H9 (cell line): ENCODE data around the gene ATP5PF. TPM values are rescaled to one million over a fixed set of nuclear protein-coding genes. Genes with fewer than 3 reads are reported as not detected.

Source experiments
- DNase-seq: peaks from one replicate; pipeline ENCODE4 v3.0.0-alpha.2; 2017
- H2AFZ ChIP-seq: one replicate; pipeline ENCODE4 v1.6.1; 2013; ENCODE audit warnings: mild to moderate bottlenecking, low read length, control low read depth, moderate library complexity
- H2AK5ac ChIP-seq: 2 replicates; pipeline ENCODE4 v1.6.1; 2013; ENCODE audit warnings: low read length, control low read depth, mixed read lengths; ENCODE audit not compliant: insufficient read length
- H2BK120ac ChIP-seq: one replicate; pipeline ENCODE4 v1.6.1; 2013; ENCODE audit warnings: low read depth, mild to moderate bottlenecking, low read length, control low read depth, inconsistent platforms; ENCODE audit not compliant: poor library complexity, severe bottlenecking
- H2BK12ac ChIP-seq: 2 replicates; pipeline ENCODE4 v1.6.1; 2013; ENCODE audit warnings: low read length, control low read depth, mixed read lengths, low read depth; ENCODE audit not compliant: insufficient read length
- H2BK15ac ChIP-seq: 2 replicates; pipeline ENCODE4 v1.6.1; 2013; ENCODE audit warnings: low read depth, low read length, control low read depth
- H2BK20ac ChIP-seq: one replicate; pipeline ENCODE4 v1.6.1; 2013; ENCODE audit warnings: low read depth, mild to moderate bottlenecking, low read length, control low read depth, inconsistent platforms; ENCODE audit not compliant: poor library complexity, severe bottlenecking
- H2BK5ac ChIP-seq: 2 replicates; pipeline ENCODE4 v1.6.1; 2013; ENCODE audit warnings: low read length, control low read depth, mixed read lengths; ENCODE audit not compliant: insufficient read length
- H3K14ac ChIP-seq: 2 replicates; pipeline ENCODE4 v1.6.1; 2013; ENCODE audit warnings: low read length, control low read depth; ENCODE audit not compliant: insufficient read depth
- H3K18ac ChIP-seq: 2 replicates; pipeline ENCODE4 v1.6.1; 2013; ENCODE audit warnings: low read depth, mild to moderate bottlenecking, mixed read lengths, low read length, control low read depth; ENCODE audit not compliant: insufficient read length
- H3K23ac ChIP-seq: 2 replicates; pipeline ENCODE4 v1.6.1; 2013; ENCODE audit warnings: low read length, control low read depth, mixed read lengths, low read depth; ENCODE audit not compliant: insufficient read length
- H3K23me2 ChIP-seq: 2 replicates; pipeline ENCODE4 v1.6.1; 2013; ENCODE audit warnings: low read depth, mild to moderate bottlenecking, mixed read lengths, low read length, control low read depth; ENCODE audit not compliant: insufficient read length, poor library complexity, severe bottlenecking
- H3K27ac ChIP-seq: 2 replicates; pipeline ENCODE4 v1.5.1; 2013; ENCODE audit warnings: low read length, control low read depth, mixed read lengths, low read depth; ENCODE audit not compliant: insufficient read length
- H3K27me3 ChIP-seq: 2 replicates; pipeline ENCODE4 v1.6.1; 2013; ENCODE audit warnings: low read length, control low read depth, inconsistent platforms; ENCODE audit not compliant: insufficient read depth
- H3K4ac ChIP-seq: 2 replicates; pipeline ENCODE4 v1.6.1; 2013; ENCODE audit warnings: low read depth, mild to moderate bottlenecking, control low read depth, inconsistent platforms, low read length, moderate library complexity
- H3K4me1 ChIP-seq: 2 replicates; pipeline ENCODE4 v1.6.1; 2013; ENCODE audit warnings: low read length, control low read depth, inconsistent platforms; ENCODE audit not compliant: insufficient read depth
- H3K4me2 ChIP-seq: 2 replicates; pipeline ENCODE4 v1.6.1; 2013; ENCODE audit warnings: low read length, control low read depth, mixed read lengths; ENCODE audit not compliant: insufficient read length, insufficient read depth
- H3K56ac ChIP-seq: 2 replicates; pipeline ENCODE4 v1.6.1; 2013; ENCODE audit warnings: low read depth, mild to moderate bottlenecking, mixed read lengths, low read length, control low read depth; ENCODE audit not compliant: insufficient read length
- H3K79me1 ChIP-seq: 2 replicates; pipeline ENCODE4 v1.6.1; 2013; ENCODE audit warnings: low read depth, mild to moderate bottlenecking, moderate library complexity, low read length, control low read depth, inconsistent platforms; ENCODE audit not compliant: insufficient read depth, poor library complexity, severe bottlenecking
- H3K79me2 ChIP-seq: 2 replicates; pipeline ENCODE4 v1.6.1; 2013; ENCODE audit warnings: low read length, control low read depth, inconsistent platforms; ENCODE audit not compliant: insufficient read depth
- H3K9ac ChIP-seq: 2 replicates; pipeline ENCODE4 v1.6.1; 2013; ENCODE audit warnings: low read length, control low read depth, mixed read lengths; ENCODE audit not compliant: insufficient read length; ENCODE audit errors: extremely low read depth
- H3K9me3 ChIP-seq: one replicate; pipeline ENCODE4 v1.6.1; 2013; ENCODE audit warnings: low read depth, low read length, inconsistent platforms; ENCODE audit not compliant: control insufficient read depth
- H3T11ph ChIP-seq: one replicate; pipeline ENCODE4 v1.6.1; 2013; ENCODE audit warnings: mild to moderate bottlenecking, low read length, control low read depth, inconsistent platforms
- H4K20me1 ChIP-seq: one replicate; pipeline ENCODE4 v1.6.1; 2013; ENCODE audit not compliant: control insufficient read depth, insufficient read length, insufficient read depth
- H4K5ac ChIP-seq: 2 replicates; pipeline ENCODE4 v1.6.1; 2013; ENCODE audit warnings: low read depth, mild to moderate bottlenecking, mixed read lengths, low read length, control low read depth; ENCODE audit not compliant: insufficient read length
- H4K8ac ChIP-seq: replicated peaks from 2 replicates; pipeline ENCODE4 v1.6.1; 2013; ENCODE audit warnings: low read length, control low read depth, mixed read lengths, low read depth; ENCODE audit not compliant: insufficient read length
- H4K91ac ChIP-seq: 2 replicates; pipeline ENCODE4 v1.6.1; 2013; ENCODE audit warnings: low read depth, mild to moderate bottlenecking, moderate library complexity, mixed read lengths, low read length, control low read depth; ENCODE audit not compliant: insufficient read length
- H3K27ac Mint-ChIP-seq, 3 experiments: 2 replicates in 2 of 3; 3 replicates in 1 of 3; pipeline ENCODE4 v1.8.0; 2020 to 2021; ENCODE audit warnings: mixed read lengths in 3 of 3, mild to moderate bottlenecking in 1 of 3, moderate library complexity in 1 of 3
- H3K27me3 Mint-ChIP-seq: 2 replicates; pipeline ENCODE4 v1.8.0; 2021; ENCODE audit warnings: low read depth, mild to moderate bottlenecking, moderate library complexity, mixed read lengths
- H3K36me3 Mint-ChIP-seq, 3 experiments: 2 replicates in 2 of 3; 3 replicates in 1 of 3; pipeline ENCODE4 v1.8.0; 2020 to 2021; ENCODE audit warnings: low read depth in 3 of 3, mixed read lengths in 3 of 3; ENCODE audit not compliant: insufficient read depth in 1 of 3
- H3K4me1 Mint-ChIP-seq, 2 experiments: 2 replicates each; pipeline ENCODE4 v1.8.0; 2020; ENCODE audit warnings: mixed read lengths in 2 of 2
- H3K4me3 Mint-ChIP-seq, 2 experiments: 2 replicates in 1 of 2; 3 replicates in 1 of 2; pipeline ENCODE4 v1.8.0; 2020 to 2021; ENCODE audit warnings: mild to moderate bottlenecking in 2 of 2, mixed read lengths in 2 of 2, moderate library complexity in 1 of 2
- H3K9me3 Mint-ChIP-seq, 2 experiments: 2 replicates in 1 of 2; 3 replicates in 1 of 2; pipeline ENCODE4 v1.8.0; 2020; ENCODE audit warnings: mild to moderate bottlenecking in 2 of 2, mixed read lengths in 2 of 2, moderate library complexity in 1 of 2
- WGBS: extraction: QIAGEN DNeasy Blood & Tissue Kit; methylation state at CpG from one replicate; pipeline ENCODE4 v1.1.7; 2013; ENCODE audit warnings: missing lambda C conversion rate, low lambda C conversion rate, mixed read lengths; ENCODE audit not compliant: insufficient read length; ENCODE audit errors: extremely low coverage; 5-methylcytosine and 5-hydroxymethylcytosine counted together
- total RNA-seq: library from RNA; stranded (reverse); gene quantifications from 2 replicates; pipeline ENCODE4 v1.2.1, GENCODE V29; 2021
- TF ChIP-seq, protein P1 (sequence below): fragments of 200-600 bp; sonication (generic); conservative IDR thresholded peaks from 3 replicates; pipeline ENCODE4 v1.8.0; 2021; ENCODE audit warnings: antibody characterized with exemption, mild to moderate bottlenecking

Gene ATP5PF
- total RNA-seq, 1 experiment from 2014 or later: 143 TPM

GRCh38 chr21:25776440-25776839, 41.7 kb upstream of the ATP5PF start:
- TF ChIP-seq, protein P1, sequence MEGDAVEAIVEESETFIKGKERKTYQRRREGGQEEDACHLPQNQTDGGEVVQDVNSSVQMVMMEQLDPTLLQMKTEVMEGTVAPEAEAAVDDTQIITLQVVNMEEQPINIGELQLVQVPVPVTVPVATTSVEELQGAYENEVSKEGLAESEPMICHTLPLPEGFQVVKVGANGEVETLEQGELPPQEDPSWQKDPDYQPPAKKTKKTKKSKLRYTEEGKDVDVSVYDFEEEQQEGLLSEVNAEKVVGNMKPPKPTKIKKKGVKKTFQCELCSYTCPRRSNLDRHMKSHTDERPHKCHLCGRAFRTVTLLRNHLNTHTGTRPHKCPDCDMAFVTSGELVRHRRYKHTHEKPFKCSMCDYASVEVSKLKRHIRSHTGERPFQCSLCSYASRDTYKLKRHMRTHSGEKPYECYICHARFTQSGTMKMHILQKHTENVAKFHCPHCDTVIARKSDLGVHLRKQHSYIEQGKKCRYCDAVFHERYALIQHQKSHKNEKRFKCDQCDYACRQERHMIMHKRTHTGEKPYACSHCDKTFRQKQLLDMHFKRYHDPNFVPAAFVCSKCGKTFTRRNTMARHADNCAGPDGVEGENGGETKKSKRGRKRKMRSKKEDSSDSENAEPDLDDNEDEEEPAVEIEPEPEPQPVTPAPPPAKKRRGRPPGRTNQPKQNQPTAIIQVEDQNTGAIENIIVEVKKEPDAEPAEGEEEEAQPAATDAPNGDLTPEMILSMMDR: no peak
- no peak overlapping the region for H3K9ac ChIP-seq

More at GRCh38 chr21:25776440-25776839, 41.7 kb upstream of the ATP5PF start:
- no peaks in the 10 kb centered on the region for H3K23me2 ChIP-seq
- H3K23ac ChIP-seq: no peak overlapping the region
- no peaks in the 10 kb centered on the region for H3K4me1 ChIP-seq
- no peaks in the 10 kb centered on the region; a peak in 1 of 7 replicates for H3K36me3 Mint-ChIP-seq
- no peak overlapping the region for H3T11ph ChIP-seq
- WGBS: no CpG with 5 or more reads among the region's 4 CpGs
- H3K27ac Mint-ChIP-seq: peak overlapping the region in 1 of 3 experiments; percentile 40; a peak in 1 of 7 replicates
- no peak overlapping the region for H2BK120ac ChIP-seq
- H2BK15ac ChIP-seq: no peak overlapping the region
- H3K27ac ChIP-seq: no peak overlapping the region
- H2BK5ac ChIP-seq: no peak overlapping the region
- no peaks in the 10 kb centered on the region for H3K79me1 ChIP-seq
- no peaks in the 10 kb centered on the region for H4K20me1 ChIP-seq
- H2AFZ ChIP-seq: no peak overlapping the region
- no peak overlapping the region for H3K4ac ChIP-seq
- no peaks in the 10 kb centered on the region for H3K4me1 Mint-ChIP-seq
- H3K27me3 Mint-ChIP-seq: no peaks in the 10 kb centered on the region
- H3K79me2 ChIP-seq: no peaks in the 10 kb centered on the region
- H2AK5ac ChIP-seq: no peak overlapping the region
- no peaks in the 10 kb centered on the region; a peak in 1 of 5 replicates for H3K9me3 Mint-ChIP-seq
- H3K4me3 Mint-ChIP-seq: no peak overlapping the region
- H4K91ac ChIP-seq: no peak overlapping the region
- H3K56ac ChIP-seq: no peak overlapping the region
- H2BK12ac ChIP-seq: no peak overlapping the region
- no peak overlapping the region for H3K4me2 ChIP-seq
- no peak overlapping the region for H4K8ac ChIP-seq
- no peak overlapping the region for H3K14ac ChIP-seq
- H3K9me3 ChIP-seq: no peaks in the 10 kb centered on the region
- H2BK20ac ChIP-seq: no peak overlapping the region
- no peak overlapping the region for H3K18ac ChIP-seq
- no peaks in the 10 kb centered on the region for H3K27me3 ChIP-seq
- H4K5ac ChIP-seq: no peak overlapping the region
- DNase-seq: no peak
